HUES64 (cell line): ENCODE data around the gene SBF2.

Experiments
- H3K27ac ChIP-seq: 2 replicates; pipeline ENCODE4 v1.7.0; 2013; ENCODE audit warnings: low read depth, low read length, inconsistent platforms
- H3K27me3 ChIP-seq: 2 replicates; pipeline ENCODE4 v1.6.1; 2013; ENCODE audit warnings: mild to moderate bottlenecking, low read length; ENCODE audit not compliant: insufficient read depth
- H3K36me3 ChIP-seq: 2 replicates; pipeline ENCODE4 v1.6.1; 2013; ENCODE audit warnings: mild to moderate bottlenecking, low read length; ENCODE audit not compliant: insufficient read depth
- H3K4me1 ChIP-seq: 2 replicates; pipeline ENCODE4 v1.6.1; 2013; ENCODE audit warnings: mild to moderate bottlenecking, low read length, moderate library complexity; ENCODE audit not compliant: insufficient read depth
- H3K4me3 ChIP-seq: 2 replicates; pipeline ENCODE4 v1.5.1; 2013; ENCODE audit warnings: mild to moderate bottlenecking, low read length, moderate library complexity
- H3K9ac ChIP-seq: 2 replicates; pipeline ENCODE4 v1.6.1; 2013; ENCODE audit warnings: mild to moderate bottlenecking, low read depth, low read length
- H3K9me3 ChIP-seq: 2 replicates; pipeline ENCODE4 v1.6.1; 2013; ENCODE audit warnings: low read depth, low read length; ENCODE audit not compliant: insufficient read depth
- WGBS: fragments of 150-250, 120-280 bp; methylation state at CpG from one replicate; pipeline ENCODE4 v1.1.7; 2013; ENCODE audit warnings: missing lambda C conversion rate; 5-methylcytosine and 5-hydroxymethylcytosine counted together

Gene SBF2

DNA sequence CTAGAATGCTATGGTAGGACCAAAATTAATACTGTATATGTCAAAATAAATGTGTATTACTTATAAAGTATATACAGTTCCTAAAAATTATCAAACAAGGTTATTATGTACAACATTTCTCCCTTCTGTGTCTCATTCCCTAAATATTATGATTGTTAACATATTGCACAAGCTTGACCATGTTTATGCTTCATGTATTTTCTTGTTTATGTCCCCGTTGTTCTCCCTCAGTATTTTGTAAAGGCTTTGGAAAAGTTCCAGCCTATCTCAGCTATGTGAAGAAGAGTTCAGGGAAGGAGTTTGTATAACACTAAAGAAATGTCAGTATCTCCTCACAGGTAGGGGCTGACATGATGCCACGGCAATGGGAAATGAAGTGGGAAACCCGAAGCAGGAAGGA, 30.5 kb upstream of the SBF2 start:
- WGBS, result 96% methylated on average over 3 of the region's 3 CpGs
- H3K36me3 ChIP-seq, result no peaks in the 10 kb centered on the region
- H3K27ac ChIP-seq, result no peak overlapping the region
- H3K27me3 ChIP-seq, result no peaks in the 10 kb centered on the region
- no peak overlapping the region for H3K9ac ChIP-seq
- H3K4me3 ChIP-seq, result no peak overlapping the region
- no peaks in the 10 kb centered on the region for H3K9me3 ChIP-seq
- H3K4me1 ChIP-seq, result peaks cover 19% of the 10 kb centered on the region

DNA sequence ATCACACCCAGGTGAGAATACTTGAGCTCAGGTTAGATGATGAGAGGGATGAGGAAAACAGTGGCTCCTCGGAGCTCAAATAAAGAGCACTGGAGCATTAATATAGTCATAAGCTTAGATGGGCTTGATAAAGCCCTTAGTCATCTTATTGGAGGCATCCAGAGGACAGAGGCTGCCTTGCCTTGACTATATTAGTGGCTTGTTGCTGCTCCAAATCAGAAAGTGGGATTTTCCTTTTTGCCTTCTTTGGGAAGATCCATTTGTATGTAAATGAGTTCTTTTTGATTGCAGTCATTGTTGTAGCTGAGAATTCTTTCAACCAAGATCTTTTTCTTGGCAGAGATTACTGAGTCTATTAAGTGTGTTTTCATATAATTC, 29.8 kb upstream of the SBF2 start:
- Histone ChIP-seq H3K27me3 (no peaks in the 10 kb centered on the region), H3K36me3 (no peaks in the 10 kb centered on the region), H3K27ac (peak overlapping the region; percentile 7), H3K4me3 (no peak overlapping the region), H3K4me1 (peaks cover 19% of the 10 kb centered on the region), H3K9me3 (no peaks in the 10 kb centered on the region), H3K9ac (no peak overlapping the region)
- WGBS, result 78% methylated on average over 1 of the region's 1 CpG

DNA sequence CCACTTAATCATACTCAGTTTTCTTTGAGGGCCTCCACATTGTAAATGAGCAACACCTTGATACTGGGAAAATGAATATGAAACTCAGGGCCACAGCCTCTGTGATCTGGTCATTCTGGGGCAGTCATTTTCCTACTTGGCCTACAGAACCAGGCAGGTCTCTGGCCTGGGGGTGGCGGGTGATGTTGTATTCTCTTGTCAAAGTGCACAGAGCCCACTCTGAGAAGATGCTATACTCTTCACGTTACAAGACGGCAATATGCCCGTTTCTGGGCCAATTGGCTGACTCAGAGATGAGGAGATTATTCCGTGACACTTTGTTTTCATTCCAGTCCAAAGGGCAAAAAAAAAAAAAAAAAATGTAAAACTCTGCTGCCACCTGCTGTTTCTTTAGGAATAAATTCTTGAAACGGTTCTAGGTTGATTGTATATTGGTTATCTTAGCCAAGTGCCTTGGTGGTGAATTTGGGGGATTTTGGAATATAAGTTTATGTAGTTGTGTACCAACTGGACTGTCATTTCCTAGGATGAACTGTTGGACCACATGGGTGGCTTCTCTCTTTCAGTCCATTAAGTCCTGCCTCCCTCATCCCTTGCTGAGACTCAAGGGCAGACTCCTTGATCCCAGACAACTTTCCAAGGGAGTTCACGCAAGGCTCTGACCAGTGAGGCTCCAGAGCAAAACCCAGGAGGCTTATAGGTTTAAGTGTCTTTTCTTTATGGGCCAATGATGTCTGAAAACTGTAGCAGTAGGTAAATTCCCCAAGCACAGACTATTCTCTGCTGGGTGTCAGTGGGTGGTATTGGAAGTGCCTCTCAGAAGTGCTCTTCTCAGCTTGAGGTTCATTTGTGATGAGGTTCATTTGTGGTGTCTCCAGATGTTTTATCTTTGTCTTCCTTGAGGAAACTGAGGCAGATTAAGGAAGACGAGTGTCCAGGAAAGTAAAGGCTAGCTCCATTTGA, 29.1 kb upstream of the SBF2 start:
- Histone ChIP-seq H3K4me1 (peaks cover 22% of the 10 kb centered on the region), H3K9me3 (no peaks in the 10 kb centered on the region), H3K36me3 (no peaks in the 10 kb centered on the region), H3K9ac (no peak overlapping the region), H3K27me3 (no peaks in the 10 kb centered on the region), H3K27ac (peak overlapping the region; percentile 7), H3K4me3 (no peak overlapping the region)
- 54% methylated on average over 8 of the region's 8 CpGs for WGBS

DNA sequence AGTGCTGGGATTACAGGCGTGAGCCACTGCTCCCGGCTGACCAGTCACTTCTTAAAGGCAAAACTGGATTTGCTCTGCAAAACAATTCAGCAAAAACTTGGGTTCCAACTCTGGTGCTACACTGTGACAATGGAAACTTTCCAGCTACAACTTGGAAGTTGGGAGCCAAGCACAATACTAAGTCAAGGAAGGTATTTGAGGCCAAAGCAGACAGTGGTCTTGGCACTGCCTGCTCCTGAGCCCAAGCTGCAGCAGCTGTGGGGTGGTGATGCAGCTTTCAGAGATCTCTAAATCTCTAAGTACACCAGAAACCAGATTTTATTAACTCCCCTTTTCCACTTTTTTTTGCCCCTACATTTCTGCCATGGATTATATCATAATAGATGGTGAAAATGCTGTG, 28.4 kb upstream of the SBF2 start:
- H3K27ac ChIP-seq, result no peak overlapping the region

DNA sequence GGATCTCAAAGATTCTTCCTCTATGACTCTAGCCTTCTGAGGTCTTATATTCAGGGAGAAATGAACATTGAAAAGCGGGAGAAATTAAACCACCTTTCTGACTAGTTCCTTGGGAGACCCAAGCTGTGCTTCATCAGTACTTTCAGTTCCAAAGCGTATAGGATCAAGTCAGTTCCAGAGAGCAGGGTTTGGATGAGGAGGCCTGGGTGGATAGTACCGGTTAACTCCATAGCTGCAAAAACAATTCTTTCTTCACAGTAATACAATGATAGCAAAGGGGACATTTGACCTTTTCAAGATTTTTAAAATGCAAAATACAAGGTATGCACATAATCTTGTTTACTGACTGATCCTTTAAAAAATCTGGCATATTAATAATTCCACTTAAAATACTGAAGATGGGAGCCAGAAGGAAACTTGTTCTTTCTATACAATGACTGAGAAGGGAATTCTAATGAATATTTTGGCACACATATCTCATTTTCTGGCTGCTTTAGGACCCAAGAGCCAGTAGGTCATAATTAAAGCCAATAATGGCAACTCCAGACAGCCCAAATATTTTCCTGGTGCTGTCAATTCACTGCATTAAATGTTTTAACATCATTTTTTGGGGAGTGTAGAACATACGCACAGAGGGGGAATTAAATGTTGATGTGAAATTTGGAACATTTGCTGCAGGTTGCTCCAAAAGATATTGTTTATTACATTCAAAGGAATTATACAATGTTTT, 26.9 kb upstream of the SBF2 start:
- no peaks in the 10 kb centered on the region for H3K36me3 ChIP-seq
- H3K27me3 ChIP-seq, result no peaks in the 10 kb centered on the region
- H3K27ac ChIP-seq, result no peak overlapping the region
- peaks cover 38% of the 10 kb centered on the region for H3K4me1 ChIP-seq
- WGBS, result 94% methylated on average over 3 of the region's 4 CpGs
- H3K9me3 ChIP-seq, result no peaks in the 10 kb centered on the region
- no peak overlapping the region for H3K4me3 ChIP-seq
- H3K9ac ChIP-seq, result no peak overlapping the region

More for the DNA sequence above, 28.4 kb upstream of the SBF2 start:
- Histone ChIP-seq H3K27me3 (no peaks in the 10 kb centered on the region), H3K9ac (no peak overlapping the region), H3K9me3 (no peaks in the 10 kb centered on the region), H3K4me3 (no peak overlapping the region), H3K4me1 (peaks cover 30% of the 10 kb centered on the region), H3K36me3 (no peaks in the 10 kb centered on the region)
- WGBS, result 75% methylated on average over 2 of the region's 2 CpGs

DNA sequence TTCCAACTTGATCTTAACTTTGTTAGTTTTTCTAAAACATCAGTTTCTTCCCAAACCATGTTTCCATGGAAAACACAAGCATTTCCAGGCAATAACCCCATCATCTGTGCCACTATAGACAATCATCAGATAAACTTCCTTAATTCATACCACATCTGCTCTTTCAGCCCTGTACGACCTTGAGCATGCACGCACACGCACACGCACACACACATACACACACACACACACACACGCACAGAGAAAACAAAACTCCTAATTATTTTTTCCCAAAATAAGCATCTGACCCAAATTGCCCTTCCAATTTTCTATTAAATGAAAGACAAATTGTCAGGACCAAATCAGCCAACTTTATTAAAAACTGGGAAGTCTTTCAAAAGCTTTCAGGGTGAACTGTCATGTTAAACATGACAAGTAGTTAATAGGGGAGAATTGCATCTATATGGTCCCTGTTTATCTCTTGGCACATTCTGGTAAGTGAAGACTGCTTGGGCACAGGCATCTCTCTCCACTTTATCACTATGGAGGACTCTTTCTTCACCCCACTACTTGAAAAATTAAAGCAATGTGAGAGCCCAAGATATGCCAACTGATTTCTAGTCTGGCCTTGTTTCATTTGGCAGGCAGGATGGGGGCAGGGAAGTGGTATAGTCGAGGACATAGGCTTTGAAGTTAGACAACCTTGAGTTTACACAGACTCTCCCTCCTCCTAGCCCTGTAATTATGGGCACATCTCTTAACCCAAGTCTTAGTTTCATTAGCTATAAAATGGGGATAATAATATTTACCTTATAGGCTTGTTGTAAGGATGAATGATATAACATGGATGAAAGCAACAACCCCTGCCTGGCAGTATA, 25.9 kb upstream of the SBF2 start:
- H3K9me3 ChIP-seq, result no peaks in the 10 kb centered on the region
- peaks cover 38% of the 10 kb centered on the region for H3K4me1 ChIP-seq
- H3K36me3 ChIP-seq, result no peaks in the 10 kb centered on the region
- H3K9ac ChIP-seq, result no peak overlapping the region
- 91% methylated on average over 5 of the region's 6 CpGs for WGBS
- H3K27me3 ChIP-seq, result no peaks in the 10 kb centered on the region
- no peak overlapping the region for H3K27ac ChIP-seq
- no peak overlapping the region for H3K4me3 ChIP-seq

DNA sequence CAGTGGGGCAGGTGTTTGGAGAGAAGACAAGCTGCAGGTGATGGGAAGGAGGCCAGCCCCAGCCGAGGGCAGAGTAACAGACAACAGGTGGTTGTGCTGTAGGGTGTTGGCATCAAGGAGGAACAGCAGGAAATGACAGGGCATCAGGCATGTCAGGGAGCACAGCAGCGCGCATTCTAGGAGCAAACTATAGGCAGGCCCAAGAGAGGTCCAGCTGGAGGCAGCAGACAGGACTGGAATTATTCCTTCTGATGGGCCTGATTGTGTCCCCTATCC, 24.4 kb upstream of the SBF2 start:
- no peak overlapping the region for H3K9ac ChIP-seq
- 85% methylated on average over 3 of the region's 3 CpGs for WGBS

DNA sequence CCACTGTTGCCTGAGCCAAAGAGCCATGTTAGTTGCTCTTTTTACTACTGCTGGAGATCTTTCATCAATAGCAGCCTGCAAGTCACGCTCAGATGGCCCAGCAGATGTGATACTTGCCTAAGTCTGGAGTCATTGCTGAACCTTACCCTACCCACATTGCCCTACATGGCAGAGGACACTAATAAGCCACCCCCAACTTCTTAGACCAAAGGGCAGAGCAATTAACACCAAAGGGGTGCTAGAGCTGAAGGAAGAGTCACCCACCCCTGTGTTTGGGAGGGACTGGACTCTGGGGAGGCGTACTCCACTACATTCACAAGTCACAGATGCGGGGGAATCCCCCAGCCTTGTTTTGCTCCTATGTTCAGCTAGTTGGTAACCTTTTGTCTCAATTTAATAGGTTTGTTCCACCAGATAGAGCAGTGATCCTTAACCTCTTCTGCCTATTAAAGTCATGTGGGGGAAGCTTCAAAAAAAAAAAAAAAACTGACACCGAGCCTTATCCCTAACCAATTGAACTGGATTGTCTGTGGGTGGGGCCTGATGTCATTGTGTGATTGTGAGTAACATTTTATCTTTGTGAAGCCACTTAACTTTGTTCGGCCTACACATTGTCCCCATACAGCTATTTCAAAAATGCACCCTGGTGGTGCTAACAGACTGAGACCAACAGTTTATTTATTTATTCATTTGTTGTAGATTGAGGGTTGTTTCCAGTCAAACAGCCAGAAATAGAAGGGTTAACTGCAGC, 23.9 kb upstream of the SBF2 start:
- Histone ChIP-seq H3K36me3 (no peaks in the 10 kb centered on the region), H3K27ac (peak overlapping the region; percentile 47; the same call in 1 of the 2 replicates), H3K9ac (no peak overlapping the region), H3K9me3 (no peaks in the 10 kb centered on the region), H3K27me3 (no peaks in the 10 kb centered on the region), H3K4me1 (peaks cover 33% of the 10 kb centered on the region), H3K4me3 (no peak overlapping the region)
- WGBS, result 87% methylated on average over 5 of the region's 5 CpGs

More for the DNA sequence above, 24.4 kb upstream of the SBF2 start:
- Histone ChIP-seq H3K36me3 (no peaks in the 10 kb centered on the region), H3K4me1 (peaks cover 37% of the 10 kb centered on the region), H3K4me3 (no peak overlapping the region), H3K9me3 (no peaks in the 10 kb centered on the region), H3K27me3 (no peaks in the 10 kb centered on the region), H3K27ac (no peak overlapping the region)

DNA sequence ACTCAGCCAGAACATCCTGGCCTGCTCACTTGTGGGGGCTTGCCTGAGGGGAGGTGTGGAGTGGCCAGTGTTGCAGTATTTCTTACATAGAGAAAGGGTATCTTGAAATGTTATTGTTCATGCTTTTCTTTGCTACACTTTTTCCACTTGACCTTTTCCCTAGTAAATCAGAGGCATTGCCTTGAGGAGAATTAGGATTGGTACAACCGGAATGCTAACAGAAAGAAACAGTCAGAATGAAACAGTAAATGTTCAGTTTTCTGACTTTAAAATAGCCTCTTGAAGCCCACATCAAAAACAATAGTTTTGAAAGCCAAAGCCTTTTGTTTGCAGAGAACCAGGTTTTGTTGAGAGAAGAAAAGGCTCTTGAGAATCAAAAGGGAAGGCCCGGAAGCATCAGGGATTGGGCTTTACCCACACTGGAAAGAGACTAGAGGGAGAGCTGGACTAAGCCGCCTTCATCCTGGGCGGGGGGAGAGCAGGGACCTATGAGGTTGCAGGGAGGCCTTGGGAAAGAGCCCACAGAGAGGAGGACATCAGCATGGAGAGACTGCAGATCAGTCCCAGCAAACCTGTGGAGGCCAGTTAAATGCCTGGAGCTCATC, 23.2 kb upstream of the SBF2 start:
- Histone ChIP-seq H3K9ac (no peak overlapping the region), H3K27me3 (no peaks in the 10 kb centered on the region), H3K9me3 (no peaks in the 10 kb centered on the region), H3K4me1 (peaks cover 27% of the 10 kb centered on the region), H3K27ac (peak overlapping the region; percentile 47), H3K36me3 (no peaks in the 10 kb centered on the region), H3K4me3 (no peak overlapping the region)
- WGBS, result 72% methylated on average over 4 of the region's 4 CpGs

DNA sequence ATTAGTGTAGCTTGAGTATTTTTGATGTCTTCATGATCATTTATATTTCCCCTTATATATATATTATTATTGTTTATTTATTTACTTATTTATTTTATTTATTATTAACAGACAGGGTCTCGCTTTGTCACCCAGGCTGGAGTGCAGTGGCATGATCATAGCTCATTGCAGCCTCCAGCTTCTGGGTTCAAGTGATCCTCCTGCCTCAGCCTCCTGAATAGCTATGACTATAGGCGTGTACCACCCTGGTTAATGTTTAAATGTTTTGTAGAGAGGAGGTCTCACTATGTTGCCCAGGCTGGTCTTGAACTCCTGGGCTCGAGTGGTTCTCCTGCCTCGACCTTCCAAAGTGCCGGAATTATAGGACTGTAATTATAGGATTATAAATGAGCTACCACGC, 21.1 kb upstream of the SBF2 start:
- no peak overlapping the region for H3K9ac ChIP-seq
- H3K36me3 ChIP-seq, result no peaks in the 10 kb centered on the region
- no peak overlapping the region for H3K27ac ChIP-seq
- no peaks in the 10 kb centered on the region for H3K27me3 ChIP-seq
- H3K4me1 ChIP-seq, result peaks cover 33% of the 10 kb centered on the region
- H3K9me3 ChIP-seq, result 0 out of 2 replicates have a peak, but pooled peaks cover 3% of the 10 kb centered on the region
- H3K4me3 ChIP-seq, result no peak overlapping the region
- 94% methylated on average over 6 of the region's 6 CpGs for WGBS
